DMS53 treated with DMSO at 0.1 percent for 48 hours (cell line): ENCODE results near the gene TAS2R46.
"Not testable (repeated sequence)": the region's sequence is repeated elsewhere in the genome, so short reads cannot be mapped to it uniquely, and the experiment has no call there.

Experiments used
- DNase-seq: peaks from one replicate; lab custom pipeline; 2025; ENCODE audit not compliant: unreplicated experiment; lab: John Stamatoyannopoulos, UW

TAS2R46 gene

DNA sequence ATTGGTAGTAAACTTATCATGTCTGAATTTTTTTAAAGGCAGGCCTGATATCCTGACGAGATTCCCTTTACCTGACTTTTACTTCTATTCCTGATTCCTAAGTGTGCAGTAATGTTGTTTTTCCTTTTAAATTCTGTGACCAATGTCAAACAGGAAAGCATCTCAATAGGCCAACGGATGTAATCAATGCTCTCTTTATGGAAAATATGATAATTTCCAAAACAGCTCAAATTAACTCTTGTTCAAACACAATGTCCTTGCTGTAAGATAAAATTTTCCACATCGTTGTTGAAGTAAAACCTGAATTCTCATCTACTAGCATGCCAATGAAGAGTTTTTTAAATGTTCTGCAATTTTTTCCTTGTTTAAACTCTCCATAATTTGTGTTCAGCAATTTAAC lies 22.9 kb downstream of the TAS2R46 start:
- no peak for DNase-seq

DNA sequence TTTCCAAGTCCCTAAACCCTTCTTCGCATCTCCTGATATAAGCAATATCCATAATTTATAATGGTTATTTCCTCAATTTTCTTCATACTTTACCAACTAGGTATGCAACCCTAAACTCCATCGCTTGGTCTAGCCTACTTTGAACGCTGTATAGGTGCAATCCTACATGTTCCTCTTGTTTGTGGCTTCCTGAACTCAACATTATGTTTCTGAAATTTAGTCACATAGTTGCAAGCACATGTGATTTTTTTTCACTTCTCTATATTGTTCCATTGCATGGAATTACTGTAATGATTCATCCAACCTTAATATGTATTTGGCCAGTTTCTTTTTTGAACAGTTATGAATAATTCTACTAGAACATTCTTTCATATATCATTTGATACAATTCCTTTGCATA lies 28.1 kb downstream of the TAS2R46 start:
- not testable (repeated sequence) for DNase-seq

DNA sequence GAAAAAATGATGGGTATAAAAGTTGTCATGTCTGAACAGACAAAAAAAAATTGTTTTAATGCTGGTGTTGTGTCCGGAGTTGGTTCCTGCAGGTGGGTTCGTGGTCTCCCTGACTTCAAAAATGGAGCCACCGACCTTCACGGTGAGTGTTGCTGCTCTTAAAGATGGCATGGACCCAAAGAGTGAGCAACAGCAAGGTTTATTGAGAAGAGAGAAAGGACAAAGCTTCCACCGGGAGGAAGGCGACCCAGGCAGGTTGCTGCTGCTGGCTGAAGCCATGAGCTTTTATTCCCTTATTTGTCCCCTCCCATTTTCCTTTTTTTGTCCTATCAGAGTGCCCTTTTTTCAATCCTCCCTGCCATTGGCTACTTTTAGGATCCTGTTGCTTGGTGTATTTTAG lies 30.8 kb downstream of the TAS2R46 start, which contains the start of gene TAS2R31:
TAS2R31 (minus strand) TSS at position 101 of the 400 bp plus-strand sequence; CDS start at position 29, 72 bp downstream.
- no peak for DNase-seq

DNA sequence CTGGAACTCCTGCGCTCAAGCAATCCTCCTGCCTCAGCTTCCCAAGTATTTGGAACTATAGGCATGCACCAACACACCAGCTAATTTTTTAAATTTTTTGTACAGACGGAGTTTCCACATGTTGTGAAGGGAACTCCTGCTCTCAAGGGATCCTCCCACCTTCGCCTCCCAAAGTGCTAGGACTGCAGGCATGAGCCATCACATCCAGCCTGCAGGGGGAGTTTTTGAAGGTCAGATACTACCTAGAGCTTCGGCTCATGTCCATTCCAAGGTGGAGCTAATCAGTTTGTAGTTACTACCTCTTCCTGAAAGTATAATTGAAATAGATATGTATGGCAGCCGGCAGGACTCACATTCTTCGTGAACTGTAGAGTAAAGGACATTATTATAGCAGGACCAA lies 36.0 kb downstream of the TAS2R46 start:
- DNase-seq: no peak

DNA sequence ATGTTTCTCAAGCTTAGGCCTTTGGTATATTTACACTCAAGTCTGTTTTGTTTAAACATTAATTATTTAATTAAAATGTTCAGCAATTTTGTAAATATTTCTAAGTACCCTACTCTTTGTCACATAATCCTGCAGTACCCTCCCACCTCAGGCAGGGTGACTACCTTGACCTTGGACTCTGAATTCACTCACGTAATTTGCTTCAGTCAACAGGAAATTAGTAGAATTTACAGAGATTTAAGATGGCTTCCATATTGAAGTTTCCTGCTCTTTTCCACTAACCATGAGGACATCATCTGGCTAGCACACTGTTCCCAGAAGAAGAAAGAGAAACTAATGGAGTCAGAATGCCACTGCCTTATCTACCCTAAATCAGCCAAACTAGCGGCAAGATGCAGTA lies 38.7 kb downstream of the TAS2R46 start:
- DNase-seq: no peak

DNA sequence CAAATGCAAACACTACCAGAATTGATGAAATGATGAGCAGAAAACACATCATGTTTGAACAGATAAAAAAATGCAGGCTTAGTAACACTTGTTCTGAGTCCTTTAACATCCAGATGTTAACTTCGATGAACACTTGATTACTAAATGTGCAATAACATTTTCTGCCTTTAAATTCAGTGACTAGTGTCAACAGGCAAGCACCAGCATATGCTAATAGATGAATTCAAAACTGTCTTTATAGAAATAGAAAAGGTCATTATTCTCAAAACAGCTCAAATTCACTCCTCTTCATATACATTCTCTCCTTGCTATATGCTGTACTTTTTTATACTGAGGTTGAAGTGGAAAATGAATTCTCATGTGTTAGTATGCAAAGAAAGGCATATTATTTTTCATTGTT lies 39.6 kb downstream of the TAS2R46 start, which contains the start of gene TAS2R19:
TAS2R19 (minus strand) TSS at position 101 of the 400 bp plus-strand sequence; CDS start at position 52, 49 bp downstream.
- DNase-seq: no peak

DNA sequence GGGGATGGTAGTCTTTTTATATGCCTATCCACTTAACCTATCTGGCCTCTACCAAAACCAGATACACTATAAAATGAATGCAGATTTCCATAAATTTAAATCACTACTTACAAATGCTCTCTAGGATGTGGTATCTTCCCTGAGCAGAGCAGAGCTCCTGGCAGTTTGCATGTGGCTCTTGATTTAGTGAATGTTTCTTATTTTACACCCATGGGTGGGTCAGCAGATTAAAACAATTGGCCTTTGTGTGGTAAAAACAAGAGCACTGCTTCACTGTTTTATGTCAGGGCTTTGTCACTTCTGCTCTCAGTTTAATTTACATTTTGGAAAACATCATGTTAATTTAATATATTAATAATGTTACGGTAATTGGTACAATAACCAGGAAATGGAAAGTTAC lies 45.2 kb downstream of the TAS2R46 start:
- DNase-seq: no peak

DNA sequence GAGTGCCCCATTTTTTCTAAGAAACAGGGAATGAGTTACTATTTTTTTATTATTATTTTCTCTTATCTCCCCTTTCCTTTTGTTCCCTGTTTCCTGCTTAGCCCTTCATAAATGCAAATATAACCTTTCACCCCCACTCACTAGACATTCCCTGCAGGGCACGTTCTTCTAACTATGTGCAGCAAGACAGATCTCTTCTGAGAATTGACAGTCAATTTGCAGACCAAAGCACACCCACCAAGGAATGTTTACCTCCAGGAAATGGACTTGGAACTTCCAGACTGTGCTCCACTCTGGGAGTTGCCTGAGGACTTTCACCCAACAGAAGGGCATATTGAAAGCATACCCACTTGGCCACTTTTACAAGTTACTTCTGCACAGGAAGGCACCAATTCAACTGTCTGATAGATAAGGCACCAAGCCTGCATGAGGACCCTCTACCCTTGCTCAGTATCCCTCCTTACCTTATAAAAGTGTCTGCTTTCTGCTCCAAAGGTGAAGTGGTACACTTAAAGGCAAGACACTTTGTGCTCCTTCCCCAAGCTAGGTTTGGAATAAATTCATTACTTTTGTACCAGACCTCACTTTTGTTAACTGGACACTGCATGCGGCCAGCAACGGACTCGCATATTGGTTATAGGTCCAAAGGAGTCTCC lies 46.2 kb downstream of the TAS2R46 start:
- DNase-seq: no peak

DNA sequence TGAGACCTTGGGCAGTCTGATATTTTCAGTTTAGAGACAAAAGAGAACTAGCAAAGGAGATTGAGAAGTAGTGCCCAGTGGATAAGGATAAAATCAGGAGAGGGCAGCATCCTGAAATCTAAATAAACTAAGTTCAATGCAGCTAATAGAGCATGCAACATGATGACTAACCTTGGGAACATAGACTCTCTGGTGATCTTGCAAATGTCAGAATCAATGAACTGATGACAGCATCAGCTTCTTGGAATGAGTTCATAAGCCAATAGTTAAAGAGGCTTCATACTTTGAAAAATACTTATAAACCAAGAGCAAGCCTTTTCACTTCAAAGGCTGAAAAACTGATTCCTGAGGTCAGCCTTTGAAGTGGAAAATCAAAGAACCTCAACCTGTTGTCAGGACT lies 47.9 kb downstream of the TAS2R46 start:
- no peak for DNase-seq
